Smooth muscle cell (in vitro differentiated cells): ENCODE data around the gene ORAI1. TPM values are rescaled to one million over a fixed set of nuclear protein-coding genes. Genes with fewer than 3 reads are reported as not detected.
"Not testable (repeated sequence)": the region's sequence is repeated elsewhere in the genome, so short reads cannot be mapped to it uniquely, and the experiment has no call there.

Experiments
- DNase-seq: peaks from one replicate; lab custom pipeline; 2025; ENCODE audit not compliant: unreplicated experiment; lab: John Stamatoyannopoulos, UW
- H2AFZ ChIP-seq: fragments of 200-600 bp; sonication (generic); 2 replicates; pipeline ENCODE4 v1.6.0; 2016; ENCODE audit warnings: antibody characterized with exemption, low read depth, mild to moderate bottlenecking
- H3F3A ChIP-seq: fragments of 200-600 bp; sonication (generic); 2 replicates; pipeline ENCODE4 v1.6.0; 2017; ENCODE audit warnings: antibody characterized with exemption, low read depth
- H3K27ac ChIP-seq: fragments of 200-600 bp; sonication (generic); 2 replicates; pipeline ENCODE4 v1.5.1; 2016; ENCODE audit warnings: low read depth, mild to moderate bottlenecking
- H3K27me3 ChIP-seq: fragments of 200-600 bp; sonication (generic); 2 replicates; pipeline ENCODE4 v1.6.1; 2016; ENCODE audit warnings: low read depth, mild to moderate bottlenecking
- H3K36me3 ChIP-seq: fragments of 200-600 bp; sonication (generic); 2 replicates; pipeline ENCODE4 v1.5.1; 2016; ENCODE audit warnings: low read depth
- H3K4me1 ChIP-seq: fragments of 200-600 bp; sonication (generic); 2 replicates; pipeline ENCODE4 v1.5.1; 2016; ENCODE audit warnings: low read depth
- H3K4me2 ChIP-seq: fragments of 200-600 bp; sonication (generic); 2 replicates; pipeline ENCODE4 v1.6.0; 2016; ENCODE audit warnings: mild to moderate bottlenecking
- H3K4me3 ChIP-seq: fragments of 200-600 bp; sonication (generic); 2 replicates; pipeline ENCODE4 v1.5.1; 2016; ENCODE audit warnings: mild to moderate bottlenecking
- H3K79me2 ChIP-seq: fragments of 200-600 bp; sonication (generic); 2 replicates; pipeline ENCODE4 v1.6.0; 2016; ENCODE audit warnings: low read depth, mild to moderate bottlenecking
- H3K9ac ChIP-seq: fragments of 200-600 bp; sonication (generic); 2 replicates; pipeline ENCODE4 v1.6.0; 2016; ENCODE audit warnings: low read depth
- H3K9me3 ChIP-seq: fragments of 200-600 bp; sonication (generic); replicated peaks from 2 replicates; pipeline ENCODE4 v1.5.1; 2016; ENCODE audit warnings: low read depth
- H4K20me1 ChIP-seq: fragments of 200-600 bp; sonication (generic); 2 replicates; pipeline ENCODE4 v1.6.0; 2016; ENCODE audit warnings: low read depth
- CTCF ChIP-seq: fragments of 200-600 bp; sonication (generic); IDR thresholded peaks from 2 replicates; pipeline ENCODE4 v1.5.1; 2017; ENCODE audit warnings: borderline replicate concordance, mild to moderate bottlenecking, antibody characterized with exemption; ENCODE audit not compliant: insufficient read depth, poor library complexity, severe bottlenecking
- WGBS: methylation state at CpG from one replicate; pipeline ENCODE4 v1.1.7; 2016; ENCODE audit warnings: low lambda C conversion rate; 5-methylcytosine and 5-hydroxymethylcytosine counted together
- polyA plus RNA-seq: library from polyadenylated mRNA; unstranded; fragments of >200 nt; fragmentation: Nextera tagmentation; extraction: Ambion mirVana; gene quantifications from 2 replicates; pipeline ENCODE4 v1.2.1, GENCODE V29; 2016
- total RNA-seq: library from RNA; depleted of rRNA; stranded (reverse); fragments of >200 nt; gene quantifications from 2 replicates; pipeline ENCODE4 v1.2.3, GENCODE V29; 2014

ORAI1 gene
- total and polyA plus RNA-seq, 2 experiments from 2014 or later, result 5.5 to 23.4 TPM

- no peaks in the 10 kb centered on the region for H4K20me1 ChIP-seq
- peak; percentile 15 for DNase-seq
- peaks cover 20% of the 10 kb centered on the region for H3F3A ChIP-seq
- peak within 1 kb of the TSS; percentile 60 for H3K27ac ChIP-seq
- WGBS, result 4% methylated on average over 23 of the region's 23 CpGs
- H3K9ac ChIP-seq, result peak within 1 kb of the TSS; percentile 81
- peak within 1 kb of the TSS; percentile 96 for H2AFZ ChIP-seq
- H3K79me2 ChIP-seq, result no peaks in the 10 kb centered on the region
- no peaks in the 10 kb centered on the region for H3K36me3 ChIP-seq
- H3K27me3 ChIP-seq, result no peaks in the 10 kb centered on the region
- H3K4me1 ChIP-seq, result peaks cover 40% of the 10 kb centered on the region
- no peak for TF ChIP-seq CTCF
- H3K9me3 ChIP-seq, result no peaks in the 10 kb centered on the region
- H3K4me2 ChIP-seq, result peak within 1 kb of the TSS; percentile 100
- peak within 1 kb of the TSS; percentile 78 for H3K4me3 ChIP-seq
These were observed 45.2 kb upstream of the ORAI1 start, which contains the start of gene KDM2B for GRCh38 chr12:121580959-121581685. Gene KDM2B, minus strand, starts transcription at chr12:121581023. Its CDS starts 112 bp downstream, at chr12:121580911.

GRCh38 chr12:121581686-121582429, 44.5 kb upstream of the ORAI1 start:
- Histone ChIP-seq H3K9ac (peak overlapping the region; percentile 0), H4K20me1 (no peaks in the 10 kb centered on the region), H2AFZ (peak overlapping the region; percentile 96), H3K27ac (peak overlapping the region; percentile 60), H3K9me3 (no peaks in the 10 kb centered on the region), H3K4me3 (peak overlapping the region; percentile 78), H3K79me2 (no peaks in the 10 kb centered on the region), H3K4me2 (peak overlapping the region; percentile 100), H3K36me3 (no peaks in the 10 kb centered on the region), H3K4me1 (peaks cover 33% of the 10 kb centered on the region), H3F3A (peaks cover 17% of the 10 kb centered on the region), H3K27me3 (no peaks in the 10 kb centered on the region)
- 5% methylated on average over 17 of the region's 17 CpGs for whole genome bisulfite sequencing
- DNase-seq, result no peak
- no peak for TF ChIP-seq CTCF

DNA sequence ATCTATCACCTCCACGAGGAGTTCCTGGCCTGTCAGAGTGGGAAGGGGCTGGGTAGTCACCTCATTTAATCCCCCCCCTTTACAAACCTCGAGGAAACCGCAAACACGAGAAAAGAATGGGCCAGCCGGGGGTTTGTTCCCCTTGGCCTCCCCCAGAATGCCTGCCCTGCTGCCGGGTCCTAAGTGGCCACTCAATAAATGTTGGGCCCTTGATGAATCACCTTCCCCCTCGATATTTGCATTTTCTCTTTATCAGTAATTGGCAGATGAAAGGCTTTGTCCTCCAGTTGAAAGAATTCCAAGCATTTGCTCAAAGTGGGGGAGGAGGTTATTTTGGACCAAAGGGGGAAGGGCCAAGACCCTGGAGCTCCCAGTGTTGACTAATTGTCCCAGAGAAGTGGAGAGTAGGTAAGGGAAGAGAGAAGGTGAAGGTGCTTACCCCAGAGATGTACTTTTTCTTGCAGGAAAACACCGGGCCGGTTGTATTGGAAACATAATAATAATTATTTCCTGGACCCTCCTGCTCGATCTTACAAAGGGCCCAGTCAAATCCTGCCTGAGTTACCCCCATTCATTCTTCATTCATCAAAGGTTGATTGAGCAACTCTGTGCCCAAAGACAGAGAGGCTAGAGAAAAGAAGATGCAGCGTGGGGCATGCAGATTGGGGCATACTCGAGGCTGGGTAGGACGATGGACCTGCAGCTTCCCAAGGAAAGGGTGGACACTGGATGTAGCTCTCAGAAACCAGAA, 43.6 kb upstream of the ORAI1 start:
- Histone ChIP-seq H4K20me1 (no peaks in the 10 kb centered on the region), H3K27ac (peak overlapping the region; percentile 60), H3F3A (peaks cover 12% of the 10 kb centered on the region), H3K4me2 (peak overlapping the region; percentile 100), H3K9me3 (no peaks in the 10 kb centered on the region), H3K79me2 (no peaks in the 10 kb centered on the region), H2AFZ (no peak overlapping the region), H3K4me3 (peak overlapping the region; percentile 78), H3K9ac (no peak overlapping the region), H3K27me3 (no peaks in the 10 kb centered on the region), H3K4me1 (peaks cover 24% of the 10 kb centered on the region), H3K36me3 (no peaks in the 10 kb centered on the region)
- no peak for TF ChIP-seq CTCF
- WGBS, result 14% methylated on average over 13 of the region's 13 CpGs
- DNase-seq, result no peak

- 84% methylated on average over 2 of the region's 2 CpGs for WGBS
- H2AFZ ChIP-seq, H3K4me2 ChIP-seq, DNase-seq, H4K20me1 ChIP-seq, H3K9ac ChIP-seq, H3K9me3 ChIP-seq, H3F3A ChIP-seq, H3K36me3 ChIP-seq, H3K79me2 ChIP-seq, H3K27me3 ChIP-seq, H3K4me3 ChIP-seq, H3K27ac ChIP-seq: not testable (repeated sequence)
- peaks cover 19% of the 10 kb centered on the region for H3K4me1 ChIP-seq
These were observed 43.0 kb upstream of the ORAI1 start for GRCh38 chr12:121583334-121583661.

DNA sequence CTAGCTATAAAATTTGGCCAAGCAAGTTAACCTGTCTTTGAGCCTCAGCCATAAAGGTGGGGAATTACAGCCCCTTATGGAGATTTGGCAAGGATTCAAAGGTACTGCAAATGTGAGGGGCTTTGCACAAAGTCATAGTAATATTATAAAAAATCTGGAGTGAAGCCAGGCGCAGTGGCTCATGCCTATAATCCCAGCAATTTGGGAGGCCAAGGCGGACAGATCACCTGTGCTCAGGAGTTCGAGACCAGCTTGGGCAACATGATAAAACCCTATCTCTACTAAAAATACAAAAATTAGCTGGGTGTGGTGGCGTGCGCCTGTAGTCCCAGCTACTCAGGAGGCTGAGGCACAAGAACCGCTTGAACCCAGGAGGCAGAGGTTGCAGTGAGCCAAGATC, 41.4 kb upstream of the ORAI1 start:
- H3K27me3 ChIP-seq, H3K79me2 ChIP-seq, DNase-seq, H3K27ac ChIP-seq, H3K9me3 ChIP-seq, H3F3A ChIP-seq, H2AFZ ChIP-seq, H3K4me3 ChIP-seq, H4K20me1 ChIP-seq, H3K4me2 ChIP-seq, H3K36me3 ChIP-seq, H3K9ac ChIP-seq: not testable (repeated sequence)
- H3K4me1 ChIP-seq, result peaks cover 19% of the 10 kb centered on the region
- WGBS, result 98% methylated on average over 6 of the region's 6 CpGs
